HFFc6 (cell line): ENCODE results near the gene IL18BP. TPM values are rescaled to one million over a fixed set of nuclear protein-coding genes. Genes with fewer than 3 reads are reported as not detected.
A peak's percentile ranks its signal among the peaks of the same experiment; 100 is the strongest.

Experiments used
- DNase-seq: peaks from one replicate; pipeline ENCODE4 v3.0.0-alpha.2; 2018
- H3K27ac Mint-ChIP-seq: 2 replicates; pipeline ENCODE4 v1.8.0; 2020; ENCODE audit warnings: mild to moderate bottlenecking, mixed read lengths
- H3K27me3 Mint-ChIP-seq: 2 replicates; pipeline ENCODE4 v1.8.0; 2021; ENCODE audit warnings: mild to moderate bottlenecking, moderate library complexity, mixed read lengths; ENCODE audit not compliant: insufficient read depth
- H3K36me3 Mint-ChIP-seq: 2 replicates; pipeline ENCODE4 v1.8.0; 2021; ENCODE audit warnings: low read depth, mixed read lengths
- H3K4me1 Mint-ChIP-seq: 2 replicates; pipeline ENCODE4 v1.8.0; 2020; ENCODE audit warnings: low read depth, mixed read lengths
- H3K4me3 Mint-ChIP-seq: 2 replicates; pipeline ENCODE4 v1.8.0; 2020; ENCODE audit warnings: mild to moderate bottlenecking, moderate library complexity, mixed read lengths
- H3K9me3 Mint-ChIP-seq: 2 replicates; pipeline ENCODE4 v1.8.0; 2020; ENCODE audit warnings: mild to moderate bottlenecking, mixed read lengths
- total RNA-seq, 6 experiments: library from RNA; stranded (reverse); fragmentation: NEBNext Ultra II Directional; extraction: Animal tissue kit (Norgen Biotek cat#: 25700); gene quantifications; 2 replicates in 1 of 6; 3 replicates in 5 of 6; pipeline ENCODE4 v1.2.3, GENCODE V29; 2021
- TF ChIP-seq, protein P1 (sequence below): fragments of 200-600 bp; sonication (generic); IDR thresholded peaks from 2 replicates; pipeline ENCODE4 v1.5.0; 2021; ENCODE audit warnings: antibody characterized with exemption, mild to moderate bottlenecking

Gene IL18BP
- total RNA-seq, 6 experiments from 2014 or later: 1.5 to 2.3 (median 1.8) TPM

DNA sequence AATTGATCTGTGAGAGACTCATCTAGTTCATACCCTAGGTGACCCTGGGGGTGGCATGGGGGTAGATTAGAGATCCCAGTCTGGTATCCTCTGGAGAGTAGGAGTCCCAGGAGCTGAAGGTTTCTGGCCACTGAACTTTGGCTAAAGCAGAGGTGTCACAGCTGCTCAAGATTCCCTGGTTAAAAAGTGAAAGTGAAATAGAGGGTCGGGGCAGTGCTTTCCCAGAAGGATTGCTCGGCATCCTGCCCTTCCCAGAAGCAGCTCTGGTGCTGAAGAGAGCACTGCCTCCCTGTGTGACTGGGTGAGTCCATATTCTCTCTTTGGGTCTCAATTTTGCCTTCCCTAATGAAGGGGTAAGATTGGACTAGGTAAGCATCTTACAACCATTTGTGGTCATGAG lies 653 bp downstream of the IL18BP start:
- Mint-ChIP-seq H3K4me1 (peaks cover 14% of the 10 kb centered on the region), H3K9me3 (no peaks in the 10 kb centered on the region), H3K36me3 (peaks cover 18% of the 10 kb centered on the region), H3K4me3 (peak overlapping the region; percentile 7), H3K27ac (peak overlapping the region; percentile 43), H3K27me3 (peaks cover 22% of the 10 kb centered on the region)
- TF ChIP-seq, protein P1, sequence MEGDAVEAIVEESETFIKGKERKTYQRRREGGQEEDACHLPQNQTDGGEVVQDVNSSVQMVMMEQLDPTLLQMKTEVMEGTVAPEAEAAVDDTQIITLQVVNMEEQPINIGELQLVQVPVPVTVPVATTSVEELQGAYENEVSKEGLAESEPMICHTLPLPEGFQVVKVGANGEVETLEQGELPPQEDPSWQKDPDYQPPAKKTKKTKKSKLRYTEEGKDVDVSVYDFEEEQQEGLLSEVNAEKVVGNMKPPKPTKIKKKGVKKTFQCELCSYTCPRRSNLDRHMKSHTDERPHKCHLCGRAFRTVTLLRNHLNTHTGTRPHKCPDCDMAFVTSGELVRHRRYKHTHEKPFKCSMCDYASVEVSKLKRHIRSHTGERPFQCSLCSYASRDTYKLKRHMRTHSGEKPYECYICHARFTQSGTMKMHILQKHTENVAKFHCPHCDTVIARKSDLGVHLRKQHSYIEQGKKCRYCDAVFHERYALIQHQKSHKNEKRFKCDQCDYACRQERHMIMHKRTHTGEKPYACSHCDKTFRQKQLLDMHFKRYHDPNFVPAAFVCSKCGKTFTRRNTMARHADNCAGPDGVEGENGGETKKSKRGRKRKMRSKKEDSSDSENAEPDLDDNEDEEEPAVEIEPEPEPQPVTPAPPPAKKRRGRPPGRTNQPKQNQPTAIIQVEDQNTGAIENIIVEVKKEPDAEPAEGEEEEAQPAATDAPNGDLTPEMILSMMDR: no peak
- DNase-seq: no peak

DNA sequence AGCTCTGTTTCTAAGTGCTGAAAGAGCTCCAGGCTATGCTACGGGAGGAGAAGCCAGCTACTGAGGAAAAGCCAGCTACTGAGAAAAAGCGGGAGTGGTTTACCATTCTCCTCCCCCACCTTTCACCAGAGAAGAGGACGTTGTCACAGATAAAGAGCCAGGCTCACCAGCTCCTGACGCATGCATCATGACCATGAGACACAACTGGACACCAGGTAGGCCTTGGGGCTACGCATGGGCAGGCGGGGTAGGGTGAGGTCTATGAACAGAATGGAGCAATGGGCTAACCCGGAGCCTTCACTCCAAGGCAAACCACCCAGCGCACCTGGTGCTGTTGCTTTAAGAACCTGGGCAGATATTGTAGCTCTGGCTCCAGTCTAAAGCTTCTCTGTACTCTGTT lies 1.1 kb downstream of the IL18BP start:
- peaks cover 14% of the 10 kb centered on the region for H3K4me1 Mint-ChIP-seq
- DNase-seq: no peak
- TF ChIP-seq, protein P1: no peak
- H3K4me3 Mint-ChIP-seq: no peak overlapping the region
- peak overlapping the region; percentile 43 for H3K27ac Mint-ChIP-seq
- no peaks in the 10 kb centered on the region for H3K9me3 Mint-ChIP-seq
- H3K36me3 Mint-ChIP-seq: peaks cover 18% of the 10 kb centered on the region
- peaks cover 26% of the 10 kb centered on the region for H3K27me3 Mint-ChIP-seq

DNA sequence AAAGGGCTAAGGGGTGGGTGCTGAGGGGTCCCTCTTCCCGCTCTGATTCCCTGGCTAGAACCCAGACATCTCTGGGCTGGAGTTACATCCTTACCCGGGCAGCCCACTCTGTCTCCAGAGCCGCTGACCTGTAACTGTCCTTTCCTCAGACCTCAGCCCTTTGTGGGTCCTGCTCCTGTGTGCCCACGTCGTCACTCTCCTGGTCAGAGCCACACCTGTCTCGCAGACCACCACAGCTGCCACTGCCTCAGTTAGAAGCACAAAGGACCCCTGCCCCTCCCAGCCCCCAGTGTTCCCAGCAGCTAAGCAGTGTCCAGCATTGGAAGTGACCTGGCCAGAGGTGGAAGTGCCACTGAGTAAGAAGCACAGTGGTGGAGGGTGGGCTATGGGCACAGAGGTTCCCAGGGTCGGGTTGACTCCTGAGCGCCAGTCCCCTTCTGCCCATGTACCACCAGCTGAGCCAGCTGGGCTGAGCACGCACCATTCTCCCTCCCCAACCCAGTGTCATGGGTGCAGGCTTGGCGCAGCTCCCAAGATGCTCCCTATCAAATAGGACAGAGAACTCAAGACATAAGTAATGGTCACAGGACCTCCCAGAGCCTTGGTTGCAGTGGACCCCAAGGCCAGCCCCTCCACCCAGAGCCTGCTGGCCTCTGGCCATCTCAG lies 1.6 kb downstream of the IL18BP start:
- Mint-ChIP-seq H3K4me1 (peaks cover 14% of the 10 kb centered on the region), H3K27ac (no peak overlapping the region), H3K4me3 (no peak overlapping the region), H3K9me3 (no peaks in the 10 kb centered on the region), H3K27me3 (peaks cover 28% of the 10 kb centered on the region), H3K36me3 (peaks cover 18% of the 10 kb centered on the region)
- DNase-seq: no peak
- TF ChIP-seq, protein P1: no peak

DNA sequence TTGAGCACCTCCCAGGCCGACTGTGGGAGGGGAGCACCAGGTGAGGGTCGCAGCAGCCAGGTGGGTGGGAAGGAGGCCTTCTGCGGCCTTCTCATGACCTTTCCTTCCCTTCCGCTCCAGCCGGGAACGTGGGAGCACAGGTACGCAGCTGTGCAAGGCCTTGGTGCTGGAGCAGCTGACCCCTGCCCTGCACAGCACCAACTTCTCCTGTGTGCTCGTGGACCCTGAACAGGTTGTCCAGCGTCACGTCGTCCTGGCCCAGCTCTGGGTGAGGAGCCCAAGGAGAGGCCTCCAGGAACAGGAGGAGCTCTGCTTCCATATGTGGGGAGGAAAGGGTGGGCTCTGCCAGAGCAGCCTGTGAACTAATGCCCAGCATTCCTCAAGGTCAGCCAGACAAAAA lies 2.6 kb downstream of the IL18BP start:
- Mint-ChIP-seq H3K4me1 (peaks cover 14% of the 10 kb centered on the region), H3K27ac (no peak overlapping the region), H3K36me3 (peaks cover 23% of the 10 kb centered on the region), H3K9me3 (no peaks in the 10 kb centered on the region), H3K4me3 (no peak overlapping the region), H3K27me3 (peaks cover 35% of the 10 kb centered on the region)
- TF ChIP-seq, protein P1: no peak
- no peak for DNase-seq

DNA sequence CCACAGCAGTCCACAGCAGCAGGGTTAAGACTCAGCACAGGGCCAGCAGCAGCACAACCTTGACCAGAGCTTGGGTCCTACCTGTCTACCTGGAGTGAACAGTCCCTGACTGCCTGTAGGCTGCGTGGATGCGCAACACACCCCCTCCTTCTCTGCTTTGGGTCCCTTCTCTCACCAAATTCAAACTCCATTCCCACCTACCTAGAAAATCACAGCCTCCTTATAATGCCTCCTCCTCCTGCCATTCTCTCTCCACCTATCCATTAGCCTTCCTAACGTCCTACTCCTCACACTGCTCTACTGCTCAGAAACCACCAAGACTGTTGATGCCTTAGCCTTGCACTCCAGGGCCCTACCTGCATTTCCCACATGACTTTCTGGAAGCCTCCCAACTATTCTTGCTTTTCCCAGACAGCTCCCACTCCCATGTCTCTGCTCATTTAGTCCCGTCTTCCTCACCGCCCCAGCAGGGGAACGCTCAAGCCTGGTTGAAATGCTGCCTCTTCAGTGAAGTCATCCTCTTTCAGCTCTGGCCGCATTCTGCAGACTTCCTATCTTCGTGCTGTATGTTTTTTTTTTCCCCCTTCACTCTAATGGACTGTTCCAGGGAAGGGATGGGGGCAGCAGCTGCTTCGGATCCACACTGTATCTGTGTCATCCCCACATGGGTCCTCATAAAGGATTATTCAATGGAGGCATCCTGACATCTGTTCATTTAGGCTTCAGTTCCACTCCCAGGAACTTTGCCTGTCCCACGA lies 3.3 kb downstream of the IL18BP start:
- TF ChIP-seq, protein P1: no peak
- H3K4me1 Mint-ChIP-seq: peaks cover 14% of the 10 kb centered on the region
- H3K27me3 Mint-ChIP-seq: peaks cover 40% of the 10 kb centered on the region
- peak overlapping the region; percentile 16 for H3K27ac Mint-ChIP-seq
- H3K36me3 Mint-ChIP-seq: peaks cover 22% of the 10 kb centered on the region; the same call in 1 of the 2 replicates
- H3K4me3 Mint-ChIP-seq: peak overlapping the region; percentile 6; the same call in 1 of the 2 replicates
- H3K9me3 Mint-ChIP-seq: no peaks in the 10 kb centered on the region
- DNase-seq: no peak
